ENCODE data around the gene BLOC1S3. TPM values are rescaled to one million over a fixed set of nuclear protein-coding genes. Genes with fewer than 3 reads are reported as not detected.

BLOC1S3 gene
- total RNA-seq, 2 donors from 2014 or later = 20.7 to 21.4 TPM

GRCh38 chr19:45205810-45206209 lies 27.2 kb downstream of the BLOC1S3 start:
- no peak for DNase-seq (ENCODE audit: low spot score)
- ATAC-seq (ENCODE audit: insufficient number of reproducible peaks, low FRiP score, low read depth) = no peak
- Histone ChIP-seq H3K4me3 (no peak overlapping the region), H3K36me3 (no peaks in the 10 kb centered on the region), H3K27ac (no peak overlapping the region), H3K9me3 (no peaks in the 10 kb centered on the region), H3K27me3 (replicated peaks; ENCODE audit: insufficient read depth) (no peaks in the 10 kb centered on the region), H3K4me1 (ENCODE audit: control insufficient read depth in 1 of 2, low read depth in 2 of 2) (no peaks in the 10 kb centered on the region)
- no peak for TF ChIP-seq CTCF (IDR thresholded peaks at IDR 0.05)

DNA sequence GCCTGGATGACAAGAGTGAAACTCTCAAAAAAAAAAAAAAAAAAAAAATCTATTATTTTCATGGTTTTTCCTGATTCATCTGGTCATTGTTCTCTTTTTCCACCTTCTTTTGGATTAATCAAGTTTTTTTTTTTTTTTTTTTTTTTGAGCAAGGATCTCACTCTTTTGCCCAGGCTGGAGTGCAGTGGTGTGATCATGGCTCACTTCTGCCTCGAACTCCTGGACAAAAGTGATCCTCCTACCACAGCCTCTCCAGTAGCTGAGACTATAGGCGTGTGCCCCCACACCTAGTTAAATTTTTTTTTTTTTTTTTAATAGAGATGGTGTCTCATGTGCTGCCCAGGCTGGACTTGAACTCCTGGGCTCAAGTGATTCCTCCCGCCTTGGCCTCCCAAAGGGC lies 27.7 kb downstream of the BLOC1S3 start:
- TF ChIP-seq CTCF (IDR thresholded peaks at IDR 0.05) = no peak
- no peak for DNase-seq (ENCODE audit: low spot score)
- H3K9me3 ChIP-seq = no peaks in the 10 kb centered on the region
- ATAC-seq (ENCODE audit: insufficient number of reproducible peaks, low FRiP score, low read depth) = no peak
- no peaks in the 10 kb centered on the region for H3K36me3 ChIP-seq
- H3K27me3 ChIP-seq (replicated peaks; ENCODE audit: insufficient read depth) = no peaks in the 10 kb centered on the region
- H3K4me1 ChIP-seq (ENCODE audit: control insufficient read depth in 1 of 2, low read depth in 2 of 2) = no peaks in the 10 kb centered on the region
- H3K27ac ChIP-seq = no peak overlapping the region
- H3K4me3 ChIP-seq = no peak overlapping the region

DNA sequence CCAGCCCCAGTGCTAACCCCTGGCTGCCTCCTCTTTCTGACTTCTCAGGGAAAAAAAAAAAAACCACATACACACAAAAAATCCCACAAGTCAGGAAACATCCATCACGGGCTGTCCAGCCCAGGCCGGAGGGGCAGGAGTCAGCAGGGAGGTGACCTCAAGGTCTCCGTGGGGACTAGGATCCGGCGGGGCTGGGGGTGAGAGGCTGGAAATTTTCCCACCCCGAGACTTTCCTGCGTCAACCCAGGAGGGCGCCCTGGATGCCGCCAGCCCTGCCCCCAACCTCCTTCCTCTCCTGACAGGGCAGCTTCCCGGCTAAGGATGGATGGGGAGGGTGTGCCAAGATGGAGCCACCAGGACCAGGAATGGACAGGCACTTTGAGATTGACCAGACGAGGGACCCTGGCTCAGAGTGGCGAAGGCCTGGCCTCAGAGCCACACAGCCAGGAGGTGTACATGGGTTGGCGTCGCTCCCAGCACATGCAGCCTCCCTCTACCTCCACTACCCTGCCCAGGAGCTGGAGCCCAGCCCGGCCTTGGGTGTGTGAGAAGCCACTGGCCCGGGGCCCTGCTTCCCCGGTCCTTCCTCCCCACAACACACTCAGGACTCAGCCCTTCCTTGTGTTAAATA lies 33.3 kb downstream of the BLOC1S3 start:
- Histone ChIP-seq H3K27me3 (replicated peaks; ENCODE audit: insufficient read depth) (no peaks in the 10 kb centered on the region), H3K4me1 (ENCODE audit: control insufficient read depth in 1 of 2, low read depth in 2 of 2) (peaks cover 0 to 6% of the 10 kb centered on the region in 2 donors), H3K9me3 (no peaks in the 10 kb centered on the region), H3K36me3 (no peaks in the 10 kb centered on the region), H3K4me3 (no peak overlapping the region), H3K27ac (no peak overlapping the region)
- DNase-seq (ENCODE audit: low spot score) = no peak
- TF ChIP-seq CTCF (IDR thresholded peaks at IDR 0.05) = no peak
- no peak for ATAC-seq (ENCODE audit: insufficient number of reproducible peaks, low FRiP score, low read depth)

- H3K36me3 ChIP-seq = no peaks in the 10 kb centered on the region
- DNase-seq (ENCODE audit: low spot score) (no peak), ATAC-seq (ENCODE audit: insufficient number of reproducible peaks, low FRiP score, low read depth) (no peak)
- H3K27ac ChIP-seq = no peak overlapping the region
- H3K27me3 ChIP-seq (replicated peaks; ENCODE audit: insufficient read depth) = no peaks in the 10 kb centered on the region
- no peaks in the 10 kb centered on the region for H3K9me3 ChIP-seq
- no peak for TF ChIP-seq CTCF (IDR thresholded peaks at IDR 0.05)
- peaks cover 6 to 8% of the 10 kb centered on the region in 2 donors for H3K4me1 ChIP-seq (ENCODE audit: control insufficient read depth in 1 of 2, low read depth in 2 of 2)
- H3K4me3 ChIP-seq = no peak overlapping the region
These were observed 34.4 kb downstream of the BLOC1S3 start for GRCh38 chr19:45213031-45213430.

DNA sequence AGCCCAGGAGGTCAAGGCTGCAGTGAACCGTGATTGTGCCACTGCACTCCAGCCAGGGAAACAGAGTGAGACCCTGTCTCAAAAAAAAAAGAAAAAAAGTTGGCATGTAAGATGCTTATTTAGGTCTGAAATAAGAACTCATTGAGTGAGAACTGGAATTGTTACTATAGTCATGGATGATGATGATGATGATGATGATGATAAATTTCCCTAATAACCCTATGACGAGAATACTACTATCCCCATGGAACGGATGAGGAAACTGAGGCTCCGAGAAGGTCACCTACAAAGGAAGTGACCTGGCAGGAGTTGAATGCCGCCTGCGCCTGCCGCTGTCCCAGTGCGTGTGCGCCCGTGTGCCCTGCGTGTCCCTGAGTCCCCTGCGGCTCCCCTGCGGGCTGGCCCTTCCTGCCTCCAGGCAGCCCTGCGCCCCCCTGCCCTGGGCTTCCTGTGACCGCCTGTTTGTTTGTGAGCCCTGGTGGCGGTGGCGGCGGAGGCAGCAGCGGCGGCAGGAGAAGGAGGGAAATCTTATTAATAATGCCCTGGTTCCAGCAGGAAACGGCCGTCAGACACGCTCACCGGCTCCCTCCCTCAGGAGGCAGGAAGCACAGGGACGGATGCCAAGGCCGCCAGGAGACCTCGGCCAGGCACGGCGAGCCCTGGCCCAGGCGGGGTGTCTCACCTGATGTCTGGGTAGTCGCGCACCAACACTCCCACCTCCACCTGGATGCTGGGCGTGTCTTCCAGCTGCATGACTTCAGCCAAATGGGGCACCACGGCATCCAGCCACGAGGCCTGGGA lies 37.0 kb downstream of the BLOC1S3 start:
- Histone ChIP-seq H3K27ac (no peak overlapping the region), H3K27me3 (replicated peaks; ENCODE audit: insufficient read depth) (no peaks in the 10 kb centered on the region), H3K4me3 (peak overlapping the region; percentile 7), H3K4me1 (ENCODE audit: control insufficient read depth in 1 of 2, low read depth in 2 of 2) (peaks cover 6 to 8% of the 10 kb centered on the region in 2 donors), H3K36me3 (no peaks in the 10 kb centered on the region), H3K9me3 (no peaks in the 10 kb centered on the region)
- ATAC-seq (ENCODE audit: insufficient number of reproducible peaks, low FRiP score, low read depth) (no peak), DNase-seq (ENCODE audit: low spot score) (no peak)
- no peak for TF ChIP-seq CTCF (IDR thresholded peaks at IDR 0.05)

Data from thoracic aorta (tissue), 2 donors.